AG04449 (cell line): Measurements from ENCODE around the gene BRD4.

Experiments
- CTCF ChIA-PET: fragments of 350-600 bp; formaldehyde crosslinking; extraction: SDS; loops from one replicate; lab custom pipeline; 2021; ENCODE audit warnings: antibody characterized with exemption; lab: Yijun Ruan, JAX
- POLR2A ChIA-PET: fragments of 400-600, 350-600 bp; formaldehyde crosslinking; extraction: SDS; loops from one replicate; lab custom pipeline; 2020; ENCODE audit warnings: antibody characterized with exemption, inconsistent platforms; lab: Yijun Ruan, JAX
- DNase-seq: peaks from one replicate; pipeline ENCODE4 v3.0.0-alpha.2; 2010; ENCODE audit warnings: low read depth, low spot score
- H3K4me3 ChIP-seq: 2 replicates; pipeline ENCODE4 v1.5.1; 2011; ENCODE audit warnings: low read depth, mild to moderate bottlenecking, control low read depth, low read length
- CTCF ChIP-seq: IDR thresholded peaks from one replicate; pipeline ENCODE4 v1.5.1; 2011; ENCODE audit warnings: mild to moderate bottlenecking, moderate library complexity, low read length, control low read depth, inconsistent platforms; ENCODE audit not compliant: insufficient read depth; ENCODE audit errors: missing control alignments

Gene BRD4

GRCh38 chr19:15253513-15253912 is 78.8 kb downstream of the BRD4 start:
- DNase-seq, result no peak
- POLR2A ChIA-PET, result interaction anchor here (0.6 kb wide), 1 partner anchor 667 kb away, joined by 4 read pairs; no protein-coding TSS in a partner anchor
- CTCF ChIA-PET, result interaction anchor here (0.8 to 11.4 kb wide), 8 partner anchors 10 to 99 kb away, joined by 3 to 107 read pairs (median 4); no protein-coding TSS in a partner anchor
- TF ChIP-seq CTCF, result no peak
- no peak overlapping the region for H3K4me3 ChIP-seq

DNA sequence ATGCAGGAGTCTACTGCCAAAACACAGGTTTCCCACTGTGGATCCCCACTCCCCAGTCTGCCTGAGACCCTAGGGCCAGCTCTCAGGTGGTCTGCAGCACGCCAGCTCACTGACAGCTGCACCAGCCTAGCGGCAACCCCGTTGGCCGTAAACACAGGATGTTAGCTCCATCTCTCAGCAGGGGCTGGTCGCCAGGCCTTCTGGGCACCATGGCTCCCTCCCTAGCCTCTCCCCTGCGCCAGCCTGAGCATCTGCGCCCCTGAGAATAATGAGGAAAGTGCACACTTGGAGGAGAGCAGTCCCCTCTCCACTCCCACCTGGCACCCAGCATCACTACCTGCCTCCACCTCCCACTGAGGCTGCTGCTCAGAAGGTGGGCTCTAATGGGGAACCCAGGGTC is 79.3 kb downstream of the BRD4 start:
- ChIA-PET CTCF (interaction anchor here (0.8 to 11.4 kb wide), 14 partner anchors 10 to 161 kb away, joined by 3 to 107 read pairs (median 4); no protein-coding TSS in a partner anchor), POLR2A (no interaction called here)
- no peak for DNase-seq
- TF ChIP-seq CTCF, result no peak
- H3K4me3 ChIP-seq, result no peak overlapping the region

DNA sequence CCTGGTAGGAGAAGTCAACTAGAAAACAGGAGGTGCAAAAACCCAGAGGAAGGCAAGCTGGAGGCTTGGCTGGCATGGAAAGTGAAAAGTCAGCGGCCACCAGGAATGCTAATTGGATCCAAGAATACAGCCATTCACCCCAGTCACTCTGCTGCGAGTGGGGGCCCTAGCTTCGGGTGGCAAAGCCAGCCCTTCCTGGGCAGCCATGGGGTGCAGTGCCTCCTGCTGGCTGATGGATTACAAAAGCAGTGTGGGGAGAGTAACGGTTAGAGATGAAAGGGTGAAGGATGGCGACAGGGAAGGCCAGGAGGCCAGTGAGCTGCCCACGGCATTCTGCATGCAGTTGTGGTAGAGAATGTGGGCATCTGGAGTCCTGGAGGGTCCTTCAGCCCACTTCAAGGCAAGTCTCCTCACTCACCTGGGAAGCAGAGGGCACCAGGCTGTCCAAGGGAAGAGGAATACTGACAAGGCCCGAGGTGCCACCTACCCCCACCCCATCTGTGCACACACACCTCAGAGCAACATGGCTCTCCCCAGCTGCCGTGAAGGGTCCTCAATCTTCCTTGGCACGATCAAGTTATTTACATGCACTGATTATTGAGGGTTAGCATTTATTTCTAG is 79.8 kb downstream of the BRD4 start:
- ChIA-PET POLR2A (interaction anchor here (0.8 to 3.3 kb wide), 2 partner anchors 56 to 127 kb away, joined by 3 to 25 read pairs; partner anchors contain the start of gene AKAP8), CTCF (interaction anchor here (0.6 to 11.4 kb wide), 23 partner anchors 11 to 162 kb away, joined by 3 to 107 read pairs (median 4); partner anchors contain the start of gene AKAP8)
- H3K4me3 ChIP-seq, result no peak overlapping the region
- no peak for DNase-seq
- peak; percentile 65 for TF ChIP-seq CTCF

GRCh38 chr19:15251749-15252397 is 80.5 kb downstream of the BRD4 start:
- peak; percentile 90 for DNase-seq
- peak; percentile 88 for TF ChIP-seq CTCF
- peak overlapping the region; percentile 38 for H3K4me3 ChIP-seq
- ChIA-PET CTCF (interaction anchor here (0.6 to 11.4 kb wide), 23 partner anchors 11 to 700 kb away, joined by 3 to 107 read pairs (median 3); partner anchors contain the start of gene AKAP8), POLR2A (interaction anchor here (0.8 to 3.3 kb wide), 4 partner anchors 55 to 167 kb away, joined by 3 to 25 read pairs (median 6); partner anchors contain the start of genes AKAP8, AKAP8L and BRD4)

- peak; percentile 85 for DNase-seq
- ChIA-PET CTCF (interaction anchor here (0.6 to 11.4 kb wide), 23 partner anchors 10 to 699 kb away, joined by 3 to 107 read pairs (median 4); partner anchors contain the start of genes AKAP8 and NOTCH3), POLR2A (interaction anchor here (0.8 to 3.3 kb wide), 7 partner anchors 55 to 168 kb away, joined by 3 to 25 read pairs (median 3); partner anchors contain the start of genes AKAP8, AKAP8L and BRD4)
- peak overlapping the region; percentile 38 for H3K4me3 ChIP-seq
- no peak for TF ChIP-seq CTCF
Observed at GRCh38 chr19:15251010-15251748, 81.2 kb downstream of the BRD4 start.
